HG03521 (cell line): ENCODE data around the gene ACSS1.

Source experiments
- ATAC-seq: cut with Tn5 transposase; IDR thresholded peaks from one replicate; pipeline ENCODE4 v1.9.1; 2021; ENCODE audit warnings: mild to moderate bottlenecking, moderate library complexity; ENCODE audit not compliant: unreplicated experiment

The ACSS1 gene

GRCh38 chr20:25058051-25058846 lies at the start of gene ACSS1:
Gene ACSS1 (minus strand): TSS chr20:25058139. CDS start chr20:25058102, 37 bp downstream.
- peak; percentile 55 for ATAC-seq

GRCh38 chr20:25103526-25103925 lies 45.6 kb upstream of the ACSS1 start:
- no peak for ATAC-seq

- no peak for ATAC-seq
Observed at GRCh38 chr20:25100914-25101313, 43.0 kb upstream of the ACSS1 start.

GRCh38 chr20:25099601-25100140 lies 41.7 kb upstream of the ACSS1 start:
- ATAC-seq: no peak

- no peak for ATAC-seq
Observed at GRCh38 chr20:25097498-25097897, 39.6 kb upstream of the ACSS1 start.

GRCh38 chr20:25090492-25091429 lies 32.8 kb upstream of the ACSS1 start:
- peak; percentile 72 for ATAC-seq

GRCh38 chr20:25089662-25090061 lies 31.7 kb upstream of the ACSS1 start:
- no peak for ATAC-seq

- no peak for ATAC-seq
Observed at GRCh38 chr20:25089096-25089495, 31.2 kb upstream of the ACSS1 start.

- no peak for ATAC-seq
Observed at GRCh38 chr20:25088267-25088666, 30.3 kb upstream of the ACSS1 start.

GRCh38 chr20:25087186-25087929 lies 29.4 kb upstream of the ACSS1 start:
- ATAC-seq: no peak

- ATAC-seq: no peak
Observed at GRCh38 chr20:25085756-25086495, 28.0 kb upstream of the ACSS1 start.

GRCh38 chr20:25084626-25085187 lies 26.8 kb upstream of the ACSS1 start:
- no peak for ATAC-seq

- ATAC-seq: no peak
Observed at GRCh38 chr20:25083773-25084625, 26.1 kb upstream of the ACSS1 start.

GRCh38 chr20:25083141-25083772 lies 25.3 kb upstream of the ACSS1 start:
- no peak for ATAC-seq

- ATAC-seq: no peak
Observed at GRCh38 chr20:25082498-25082873, 24.5 kb upstream of the ACSS1 start.

- ATAC-seq: no peak
Observed at GRCh38 chr20:25081730-25082497, 24.0 kb upstream of the ACSS1 start, which contains the start of gene VSX1. Gene VSX1 (minus strand): TSS chr20:25082141. CDS start chr20:25082096, 45 bp downstream.

- no peak for ATAC-seq
Observed at GRCh38 chr20:25081065-25081729, 23.3 kb upstream of the ACSS1 start.
